Body of pancreas (tissue), 4 donors: ENCODE data around the gene CGB2. TPM values are rescaled to one million over a fixed set of nuclear protein-coding genes. Genes with fewer than 3 reads are reported as not detected.

Source experiments
- ATAC-seq: fragments of 150-250 bp; one replicate; pipeline ENCODE4 v1.9.1; 2016
- DNase-seq, 4 donors: peaks; one replicate each; pipeline ENCODE4 v3.0.0-alpha.2; 2019
- H3K27ac ChIP-seq, 4 donors: fragments of 200-600 bp; sonication (generic); 1 replicate in 3 of 4; 2 replicates in 1 of 4; pipeline versions ENCODE4 v1.5.1 to v1.6.1; 2016 to 2019; ENCODE audit warnings: mild to moderate bottlenecking in 1 of 4, mixed read lengths in 1 of 4, moderate library complexity in 1 of 4
- H3K27me3 ChIP-seq, 2 donors: fragments of 200-600 bp; sonication (generic); one replicate each; pipeline ENCODE4 v1.6.0; 2016; ENCODE audit warnings: mild to moderate bottlenecking in 1 of 2
- H3K36me3 ChIP-seq, 2 donors: fragments of 200-600 bp; sonication (generic); replicated peaks in 1 of 2; 2 replicates each; pipeline ENCODE4 v1.5.1; 2016; ENCODE audit warnings: low read depth in 2 of 2; ENCODE audit not compliant: insufficient read depth in 1 of 2
- H3K4me1 ChIP-seq: fragments of 200-600 bp; sonication (generic); one replicate; pipeline ENCODE4 v1.6.0; 2016
- H3K4me3 ChIP-seq, 2 donors: fragments of 200-600 bp; sonication (generic); 1 replicate in 1 of 2; 2 replicates in 1 of 2; pipeline ENCODE4 v1.5.1; 2016 to 2019
- H3K9me3 ChIP-seq, 3 donors: fragments of 200-600 bp; sonication (generic); 1 replicate in 2 of 3; 2 replicates in 1 of 3; pipeline ENCODE4 v1.5.1; 2016
- CTCF ChIP-seq, 7 experiments: fragments of 450-650 bp in 4 of 7; fragments of 200-600 bp in 3 of 7; sonication (generic) in 3 of 7; IDR thresholded peaks; one replicate each; pipeline ENCODE4 v1.5.1; 2016 to 2019; ENCODE audit warnings: antibody characterized with exemption in 7 of 7
- POLR2A ChIP-seq, 3 donors: fragments of 450-650 bp; IDR thresholded peaks; one replicate each; pipeline ENCODE4 v1.6.1; 2016; ENCODE audit warnings: antibody characterized with exemption in 3 of 3, mild to moderate bottlenecking in 2 of 3
- WGBS, 2 donors: methylation state at CpG; one replicate each; pipeline ENCODE4 v1.1.5; 2017; 5-methylcytosine and 5-hydroxymethylcytosine counted together
- intact Hi-C: fragments of 100-400 bp; cut with DNase I; formaldehyde crosslinking; loops from one replicate; pipeline ENCODE4 v1.15.1; 2023
- total RNA-seq, 2 donors: library from RNA; depleted of rRNA; stranded (reverse); fragments of >200 nt; gene quantifications; one replicate each; pipeline ENCODE4 v1.1.0, GENCODE V29; 2016

The CGB2 gene
- total RNA-seq, 2 donors from 2014 or later, result not detected

GRCh38 chr19:49014123-49014869 lies 17.4 kb upstream of the CGB2 start:
- H3K4me1 ChIP-seq, result peaks cover 21% of the 10 kb centered on the region
- ATAC-seq (no peak), DNase-seq (no peak)
- WGBS, 2 donors, result 91 to 92% methylated on average over 18 to 32 of the region's 32 CpGs
- no peak for TF ChIP-seq POLR2A (IDR thresholded peaks at IDR 0.05)
- H3K27me3 ChIP-seq, result no peaks in the 10 kb centered on the region
- no peak overlapping the region for H3K27ac ChIP-seq
- intact Hi-C loops, result no loop called here
- H3K9me3 ChIP-seq, result no peaks in the 10 kb centered on the region
- no peak overlapping the region for H3K4me3 ChIP-seq
- H3K36me3 ChIP-seq, result peaks cover 0 to 11% of the 10 kb centered on the region in 2 donors

- DNase-seq (no peak), ATAC-seq (no peak)
- H3K36me3 ChIP-seq, result peaks cover 0 to 11% of the 10 kb centered on the region in 2 donors
- no peak overlapping the region for H3K4me3 ChIP-seq
- intact Hi-C loops, result no loop called here
- no peaks in the 10 kb centered on the region for H3K9me3 ChIP-seq
- TF ChIP-seq POLR2A (IDR thresholded peaks at IDR 0.05) (no peak), CTCF (IDR thresholded peaks at IDR 0.05) (no peak)
- WGBS, 2 donors, result 50 to 90% methylated on average over 1 to 17 of the region's 18 CpGs
- peaks cover 26% of the 10 kb centered on the region for H3K4me1 ChIP-seq
- H3K27ac ChIP-seq, result no peak overlapping the region
- H3K27me3 ChIP-seq, result no peaks in the 10 kb centered on the region
Observed at GRCh38 chr19:49014870-49015255, 16.8 kb upstream of the CGB2 start.

GRCh38 chr19:49016067-49016839 lies 15.4 kb upstream of the CGB2 start:
- 93 to 94% methylated on average over 11 to 28 of the region's 29 CpGs for WGBS, 2 donors
- no peaks in the 10 kb centered on the region for H3K27me3 ChIP-seq
- no peak overlapping the region for H3K27ac ChIP-seq
- no peak overlapping the region for H3K4me3 ChIP-seq
- DNase-seq (no peak), ATAC-seq (no peak)
- intact Hi-C loops, result no loop called here
- H3K9me3 ChIP-seq, result no peaks in the 10 kb centered on the region
- peaks cover 32% of the 10 kb centered on the region for H3K4me1 ChIP-seq
- TF ChIP-seq POLR2A (IDR thresholded peaks at IDR 0.05), result no peak
- no peak for TF ChIP-seq CTCF (IDR thresholded peaks at IDR 0.05)
- peaks cover 0 to 7% of the 10 kb centered on the region in 2 donors for H3K36me3 ChIP-seq

DNA sequence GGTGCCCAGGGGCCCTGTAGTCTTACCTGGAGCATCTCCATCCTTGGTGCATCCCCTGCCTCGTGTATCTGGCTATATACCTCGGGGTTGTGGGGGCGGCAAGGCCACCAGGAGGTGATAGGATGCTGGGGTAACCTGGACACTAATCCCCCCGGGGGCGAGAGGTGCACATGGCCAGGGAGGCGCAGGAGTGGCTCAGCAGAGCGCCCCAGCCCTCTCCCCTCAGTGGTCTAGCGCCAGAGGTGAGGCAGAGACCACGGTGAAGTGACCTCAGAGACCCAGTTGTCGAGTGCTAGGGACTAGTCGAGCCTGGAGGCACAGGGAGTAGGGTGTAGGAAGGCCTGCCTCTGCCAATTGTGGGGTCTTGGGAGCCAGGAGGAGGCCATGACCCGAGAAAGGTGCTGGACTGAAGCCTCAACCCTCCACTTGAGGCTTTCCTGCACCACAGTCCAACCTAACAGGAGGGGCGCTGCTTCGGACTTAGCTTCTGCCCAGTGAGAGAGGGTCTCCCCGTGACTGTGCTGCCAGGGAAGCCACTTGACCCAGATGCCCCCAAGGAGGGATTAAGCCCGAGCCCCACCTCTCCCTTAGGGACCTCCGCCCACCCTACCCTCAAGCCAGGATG lies 14.5 kb upstream of the CGB2 start, which contains the start of gene LHB:
TSS of gene LHB (minus strand) at position 51 of the 625 bp plus-strand sequence. CDS start at position 41, 10 bp downstream.
- 70 to 76% methylated on average over 15 to 17 of the region's 17 CpGs for WGBS, 2 donors
- Histone ChIP-seq H3K27me3 (no peaks in the 10 kb centered on the region), H3K4me3 (no peak within 1 kb of the TSS), H3K9me3 (no peaks in the 10 kb centered on the region), H3K27ac (no peak within 1 kb of the TSS), H3K4me1 (peaks cover 32% of the 10 kb centered on the region), H3K36me3 (peaks cover 0 to under 1% of the 10 kb centered on the region in 2 donors)
- TF ChIP-seq POLR2A (IDR thresholded peaks at IDR 0.05), result no peak
- TF ChIP-seq CTCF (IDR thresholded peaks at IDR 0.05), result no peak
- no peak for DNase-seq
- intact Hi-C loops, result no loop called here
- ATAC-seq, result no peak
